ENCODE results near the gene FKBP2.

Gene FKBP2

GRCh38 chr11:64263021-64263946, 22.4 kb downstream of the FKBP2 start:
- intact Hi-C loops (cut with micrococcal nuclease): no loop called here
- Mint-ChIP-seq H3K4me1 (ENCODE audit: low read depth) (peaks cover 42% of the 10 kb centered on the region), H3K27me3 (no peaks in the 10 kb centered on the region), H3K9me3 (no peaks in the 10 kb centered on the region), H3K27ac (no peak overlapping the region), H3K36me3 (ENCODE audit: low read depth) (peaks cover 100% of the 10 kb centered on the region), H3K4me3 (no peak overlapping the region)

GRCh38 chr11:64263947-64264317, 23.0 kb downstream of the FKBP2 start:
- Mint-ChIP-seq H3K4me3 (no peak overlapping the region), H3K27ac (no peak overlapping the region), H3K9me3 (no peaks in the 10 kb centered on the region), H3K36me3 (ENCODE audit: low read depth) (peaks cover 100% of the 10 kb centered on the region), H3K4me1 (ENCODE audit: low read depth) (peaks cover 49% of the 10 kb centered on the region), H3K27me3 (no peaks in the 10 kb centered on the region)
- intact Hi-C loops (cut with micrococcal nuclease): no loop called here

- Mint-ChIP-seq H3K4me3 (no peak overlapping the region), H3K27me3 (no peaks in the 10 kb centered on the region), H3K9me3 (no peaks in the 10 kb centered on the region), H3K27ac (no peak overlapping the region), H3K36me3 (ENCODE audit: low read depth) (peaks cover 98% of the 10 kb centered on the region), H3K4me1 (ENCODE audit: low read depth) (peaks cover 48% of the 10 kb centered on the region)
- intact Hi-C loops (cut with micrococcal nuclease): no loop called here
These were observed 23.5 kb downstream of the FKBP2 start for GRCh38 chr11:64264371-64264852.

- Mint-ChIP-seq H3K27me3 (no peaks in the 10 kb centered on the region), H3K4me1 (ENCODE audit: low read depth) (peaks cover 42% of the 10 kb centered on the region), H3K9me3 (no peaks in the 10 kb centered on the region), H3K36me3 (ENCODE audit: low read depth) (peaks cover 94% of the 10 kb centered on the region), H3K27ac (no peak overlapping the region), H3K4me3 (no peak overlapping the region)
- intact Hi-C loops (cut with micrococcal nuclease): no loop called here
These were observed 24.6 kb downstream of the FKBP2 start for GRCh38 chr11:64265176-64266160.

- intact Hi-C loops (cut with micrococcal nuclease): no loop called here
- Mint-ChIP-seq H3K27ac (no peak overlapping the region), H3K9me3 (no peaks in the 10 kb centered on the region), H3K36me3 (ENCODE audit: low read depth) (peaks cover 90% of the 10 kb centered on the region), H3K27me3 (no peaks in the 10 kb centered on the region), H3K4me1 (ENCODE audit: low read depth) (peaks cover 42% of the 10 kb centered on the region), H3K4me3 (no peak overlapping the region)
These were observed 25.4 kb downstream of the FKBP2 start for GRCh38 chr11:64266339-64266738.

GRCh38 chr11:64267207-64267945, 26.5 kb downstream of the FKBP2 start:
- H3K4me3 Mint-ChIP-seq: peak overlapping the region; percentile 98
- H3K9me3 Mint-ChIP-seq: no peaks in the 10 kb centered on the region
- peaks cover 86% of the 10 kb centered on the region for H3K36me3 Mint-ChIP-seq (ENCODE audit: low read depth)
- peak overlapping the region; percentile 91 for H3K27ac Mint-ChIP-seq
- intact Hi-C loops (cut with micrococcal nuclease): no loop called here
- H3K4me1 Mint-ChIP-seq (ENCODE audit: low read depth): peaks cover 50% of the 10 kb centered on the region
- H3K27me3 Mint-ChIP-seq: no peaks in the 10 kb centered on the region

GRCh38 chr11:64268025-64268892, 27.4 kb downstream of the FKBP2 start:
- peaks cover 77% of the 10 kb centered on the region for H3K36me3 Mint-ChIP-seq (ENCODE audit: low read depth)
- peak overlapping the region; percentile 91 for H3K27ac Mint-ChIP-seq
- peaks cover 53% of the 10 kb centered on the region for H3K4me1 Mint-ChIP-seq (ENCODE audit: low read depth)
- intact Hi-C loops (cut with micrococcal nuclease): loop anchor here (2.0 kb wide), 2 partner anchors 15 to 61 kb away; partner anchors contain the start of gene FERMT3
- H3K4me3 Mint-ChIP-seq: peak overlapping the region; percentile 98
- no peaks in the 10 kb centered on the region for H3K27me3 Mint-ChIP-seq
- no peaks in the 10 kb centered on the region for H3K9me3 Mint-ChIP-seq

GRCh38 chr11:64268893-64269539, 28.1 kb downstream of the FKBP2 start:
- H3K4me3 Mint-ChIP-seq: peak overlapping the region; percentile 98
- peaks cover 75% of the 10 kb centered on the region for H3K36me3 Mint-ChIP-seq (ENCODE audit: low read depth)
- H3K27me3 Mint-ChIP-seq: no peaks in the 10 kb centered on the region
- peaks cover 53% of the 10 kb centered on the region for H3K4me1 Mint-ChIP-seq (ENCODE audit: low read depth)
- intact Hi-C loops (cut with micrococcal nuclease): loop anchor here (2.0 kb wide), 2 partner anchors 16 to 62 kb away; partner anchors contain the start of gene FERMT3
- H3K27ac Mint-ChIP-seq: peak overlapping the region; percentile 91
- no peaks in the 10 kb centered on the region for H3K9me3 Mint-ChIP-seq

- no peaks in the 10 kb centered on the region for H3K27me3 Mint-ChIP-seq
- intact Hi-C loops (cut with micrococcal nuclease): loop anchor here (1.0 to 2.0 kb wide), 5 partner anchors 16 to 63 kb away; partner anchors contain the start of genes ESRRA, FERMT3, FKBP2 and GPR137
- H3K36me3 Mint-ChIP-seq (ENCODE audit: low read depth): peaks cover 72% of the 10 kb centered on the region
- H3K4me3 Mint-ChIP-seq: peak overlapping the region; percentile 98
- H3K9me3 Mint-ChIP-seq: no peaks in the 10 kb centered on the region
- H3K4me1 Mint-ChIP-seq (ENCODE audit: low read depth): peaks cover 53% of the 10 kb centered on the region
- H3K27ac Mint-ChIP-seq: peak overlapping the region; percentile 91
These were observed 28.8 kb downstream of the FKBP2 start for GRCh38 chr11:64269540-64270220.

- peaks cover 26% of the 10 kb centered on the region for H3K4me1 Mint-ChIP-seq (ENCODE audit: low read depth)
- H3K36me3 Mint-ChIP-seq (ENCODE audit: low read depth): peaks cover 64% of the 10 kb centered on the region
- H3K27ac Mint-ChIP-seq: no peak overlapping the region
- H3K27me3 Mint-ChIP-seq: no peaks in the 10 kb centered on the region
- intact Hi-C loops (cut with micrococcal nuclease): no loop called here
- H3K4me3 Mint-ChIP-seq: no peak overlapping the region
- H3K9me3 Mint-ChIP-seq: no peaks in the 10 kb centered on the region
These were observed 34.3 kb downstream of the FKBP2 start for GRCh38 chr11:64275031-64275800.

GRCh38 chr11:64275841-64276240, 34.9 kb downstream of the FKBP2 start:
- intact Hi-C loops (cut with micrococcal nuclease): no loop called here
- Mint-ChIP-seq H3K27me3 (no peaks in the 10 kb centered on the region), H3K4me1 (ENCODE audit: low read depth) (peaks cover 26% of the 10 kb centered on the region), H3K4me3 (no peak overlapping the region), H3K9me3 (no peaks in the 10 kb centered on the region), H3K36me3 (ENCODE audit: low read depth) (peaks cover 62% of the 10 kb centered on the region), H3K27ac (no peak overlapping the region)
